GM19463 (cell line): Measurements from ENCODE around the gene CRYBB3.
"Not testable (repeated sequence)": the region's sequence is repeated elsewhere in the genome, so short reads cannot be mapped to it uniquely, and the experiment has no call there.

ENCODE experiments used
- ATAC-seq: cut with Tn5 transposase; IDR thresholded peaks from one replicate; pipeline ENCODE4 v1.9.1; 2021; ENCODE audit warnings: mild to moderate bottlenecking, moderate library complexity; ENCODE audit not compliant: unreplicated experiment

CRYBB3 gene

GRCh38 chr22:25204547-25204946, 4.9 kb downstream of the CRYBB3 start:
- ATAC-seq, result not testable (repeated sequence)

DNA sequence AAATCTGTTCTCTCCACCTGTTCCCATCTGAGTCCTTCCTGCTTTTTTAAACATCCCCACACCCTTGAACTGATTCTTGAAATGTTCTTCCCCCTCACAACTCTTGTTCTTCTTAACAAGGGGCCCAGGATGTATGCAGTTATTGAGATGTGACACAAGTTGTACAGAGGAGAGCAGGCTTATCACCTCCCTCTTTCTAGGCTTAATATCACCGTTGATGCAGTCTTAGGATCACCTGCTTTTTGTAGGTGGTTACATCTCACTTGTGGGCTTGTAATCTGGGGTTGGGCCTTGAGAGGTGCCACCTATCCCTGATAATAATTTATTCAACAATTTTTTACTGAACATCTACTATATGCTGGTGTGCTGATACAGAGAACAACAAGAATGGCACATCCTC, 6.2 kb downstream of the CRYBB3 start:
- no peak for ATAC-seq

GRCh38 chr22:25206998-25207397, 7.3 kb downstream of the CRYBB3 start:
- no peak for ATAC-seq

- ATAC-seq, result no peak
These were observed 8.0 kb downstream of the CRYBB3 start for GRCh38 chr22:25207553-25208157.

- ATAC-seq, result no peak
These were observed 8.7 kb downstream of the CRYBB3 start for GRCh38 chr22:25208328-25208727.

DNA sequence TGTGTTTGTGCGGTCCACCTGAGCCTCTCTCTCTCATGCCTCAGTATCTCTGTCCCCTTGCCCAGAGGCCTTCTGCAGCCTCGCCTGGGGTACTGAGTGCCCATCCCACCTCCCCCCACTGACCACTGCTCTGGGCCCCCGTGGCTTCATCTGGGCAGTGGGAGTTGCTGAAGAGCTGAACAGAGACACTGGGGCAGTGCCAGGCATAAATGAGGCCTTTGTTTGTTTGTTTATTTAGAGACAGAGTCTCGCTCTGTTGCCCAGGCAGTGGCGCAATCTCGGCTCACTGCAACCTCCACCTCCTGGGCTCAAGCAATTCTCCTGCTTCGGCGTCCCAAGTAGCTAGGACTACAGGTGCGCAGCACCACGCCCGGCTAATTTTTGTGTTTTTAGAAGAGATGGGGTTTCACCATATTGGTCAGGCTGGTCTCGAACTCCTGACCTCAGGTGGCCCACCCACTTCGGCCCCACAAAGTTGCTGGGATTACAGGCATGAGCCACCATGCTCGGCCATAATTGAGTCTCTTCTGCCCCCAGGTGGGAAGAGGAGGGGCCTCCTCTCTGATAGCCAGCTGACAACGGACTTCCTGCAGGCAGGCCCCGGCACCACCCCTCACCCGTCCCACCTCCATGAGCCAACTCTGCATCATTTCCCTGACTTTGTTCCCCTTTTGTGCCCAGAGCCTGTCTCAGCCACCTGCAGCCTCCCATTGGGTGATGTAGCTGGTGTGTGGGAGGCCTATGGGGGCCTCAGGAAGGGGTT, 9.3 kb downstream of the CRYBB3 start:
- no peak for ATAC-seq

DNA sequence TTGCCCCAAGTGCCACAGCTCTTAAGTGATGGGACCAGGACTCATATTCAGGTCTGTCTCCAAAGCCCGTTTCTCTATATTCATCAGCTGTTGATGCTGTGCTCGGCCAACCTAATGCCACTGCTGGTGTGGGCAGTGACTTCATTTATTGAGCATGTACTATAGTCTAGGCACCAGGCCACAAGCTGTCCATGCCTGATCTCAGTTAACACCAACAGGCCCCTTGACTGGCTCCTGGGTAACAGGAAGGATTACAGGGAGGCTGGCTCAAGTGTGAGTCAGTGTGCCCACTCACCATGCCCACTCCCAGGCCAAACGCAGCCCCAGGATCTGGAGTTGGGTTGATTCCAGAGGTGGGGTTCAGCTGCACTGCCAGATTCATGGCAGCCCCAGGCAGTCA, 11.1 kb downstream of the CRYBB3 start:
- ATAC-seq, result no peak

- ATAC-seq, result no peak
These were observed 12.7 kb downstream of the CRYBB3 start for GRCh38 chr22:25212337-25212736.

- no peak for ATAC-seq
These were observed 13.6 kb downstream of the CRYBB3 start for GRCh38 chr22:25213221-25213620.

- no peak for ATAC-seq
These were observed 16.6 kb downstream of the CRYBB3 start for GRCh38 chr22:25216230-25216629.

DNA sequence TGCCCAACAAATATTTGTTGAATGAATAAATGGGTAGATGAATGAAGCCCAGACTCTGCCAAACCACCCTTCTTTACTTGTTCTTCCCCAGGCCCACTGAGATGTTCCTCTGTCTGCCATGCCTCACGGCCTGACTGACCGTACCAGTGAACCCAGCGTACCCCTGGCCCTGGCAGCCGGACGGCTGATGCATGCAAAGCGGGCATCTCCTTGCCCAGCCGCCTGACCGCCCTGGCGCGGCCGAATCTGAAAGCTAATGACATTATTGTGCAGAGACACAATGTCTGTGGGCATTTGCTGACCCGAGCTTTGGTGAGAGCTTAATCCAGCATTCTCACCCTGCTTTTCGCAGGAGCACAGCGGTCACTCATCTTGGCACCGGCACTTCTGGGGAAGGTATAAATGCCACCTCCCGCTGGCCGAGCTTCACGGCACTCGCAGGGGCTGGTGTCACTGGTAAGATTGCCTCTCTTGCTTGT, 19.6 kb downstream of the CRYBB3 start, which contains the start of gene CRYBB2:
CRYBB2 (plus strand) TSS at position 429 of the 479 bp plus-strand sequence. CDS start 1,791 bp downstream, outside the sequence.
- no peak for ATAC-seq

GRCh38 chr22:25219948-25220442, 20.3 kb downstream of the CRYBB3 start:
- ATAC-seq, result no peak

GRCh38 chr22:25221790-25222189, 22.1 kb downstream of the CRYBB3 start:
- no peak for ATAC-seq

GRCh38 chr22:25223269-25223850, 23.7 kb downstream of the CRYBB3 start:
- ATAC-seq, result no peak

GRCh38 chr22:25228822-25229221, 29.2 kb downstream of the CRYBB3 start:
- ATAC-seq, result no peak

DNA sequence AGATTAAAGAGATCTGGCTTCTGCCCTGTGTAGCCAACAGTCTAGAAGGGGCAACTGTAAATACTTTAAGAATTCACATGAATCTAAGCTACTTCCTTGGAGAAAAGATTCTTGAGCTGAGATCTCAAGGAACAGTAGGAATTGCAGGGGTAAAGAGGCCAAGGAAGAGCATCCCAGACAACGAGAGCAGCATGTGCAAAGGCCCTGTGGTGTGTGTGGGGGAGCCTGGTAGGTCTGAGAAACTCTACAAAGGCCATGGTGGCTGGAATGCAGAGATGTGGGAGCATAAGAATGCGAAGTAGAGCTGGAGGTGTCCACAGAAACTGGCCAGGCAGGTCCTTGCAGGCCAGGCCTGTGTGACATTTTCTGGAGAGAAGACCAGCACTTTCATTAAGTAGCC, 31.1 kb downstream of the CRYBB3 start:
- ATAC-seq, result not testable (repeated sequence)

GRCh38 chr22:25232301-25232700, 32.6 kb downstream of the CRYBB3 start:
- no peak for ATAC-seq

DNA sequence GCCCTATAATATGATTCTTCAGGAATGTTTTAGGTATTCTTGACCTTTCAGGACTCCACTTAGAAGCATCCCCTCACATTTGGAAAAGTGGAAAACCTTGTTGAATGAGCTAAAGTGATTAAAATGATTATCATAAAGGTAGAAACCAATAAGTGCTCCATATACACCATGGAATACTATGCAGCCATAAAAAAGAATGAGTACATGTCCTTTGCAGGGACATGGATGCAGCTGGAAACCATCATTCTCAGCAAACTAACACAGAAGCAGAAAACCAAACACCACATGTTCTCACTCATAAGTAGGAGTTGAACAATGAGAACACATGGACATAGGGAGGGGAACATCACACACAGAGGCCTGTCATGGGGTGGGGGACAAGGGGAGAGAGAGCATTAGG, 34.0 kb downstream of the CRYBB3 start:
- not testable (repeated sequence) for ATAC-seq

DNA sequence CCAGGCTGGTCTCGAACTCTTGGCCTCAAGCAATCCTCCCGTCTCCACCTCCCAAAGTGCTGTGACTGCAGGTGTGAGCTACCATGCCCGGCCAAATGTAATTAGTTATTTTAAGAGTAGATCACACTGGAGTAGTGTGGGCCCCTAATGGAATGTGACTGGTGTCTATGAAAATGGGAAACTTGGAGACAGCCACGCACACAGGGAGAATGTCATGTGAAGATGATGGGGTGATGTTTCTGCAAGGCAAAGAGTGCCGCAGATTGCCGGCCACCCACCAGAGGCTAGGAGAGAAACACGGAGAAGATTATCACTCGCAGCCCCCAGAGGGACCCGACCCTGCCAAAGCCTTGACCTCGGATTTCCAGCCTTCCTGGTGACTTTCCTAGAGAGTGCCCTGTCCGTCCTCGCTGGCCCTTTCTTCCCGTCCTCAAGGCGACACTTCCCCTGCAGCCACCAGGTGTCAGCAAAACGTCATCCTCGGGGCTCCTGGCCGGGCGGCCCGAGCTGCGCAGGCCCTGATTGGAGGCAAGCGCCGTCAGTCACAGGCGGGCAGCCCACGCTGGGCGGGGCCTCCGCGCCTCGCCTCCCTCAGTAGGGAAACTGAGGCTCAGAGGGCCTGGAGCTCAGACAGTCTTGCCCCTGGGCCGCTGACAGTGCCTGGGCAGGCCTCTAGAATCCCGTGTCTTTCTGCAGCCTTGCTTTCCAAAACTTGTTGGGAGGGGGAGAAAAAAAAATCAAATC, 36.1 kb downstream of the CRYBB3 start:
- ATAC-seq, result peak; percentile 44

GRCh38 chr22:25236417-25236816, 36.8 kb downstream of the CRYBB3 start:
- no peak for ATAC-seq

GRCh38 chr22:25237503-25237902, 37.8 kb downstream of the CRYBB3 start:
- no peak for ATAC-seq
